NCI-H526 treated with DMSO at 0.1 percent for 48 hours (cell line): Measurements from ENCODE around the gene SOX12.
A peak's percentile ranks its signal among the peaks of the same experiment; 100 is the strongest.

Experiments used
- DNase-seq: peaks from one replicate; lab custom pipeline; 2025; lab: John Stamatoyannopoulos, UW

Gene SOX12

GRCh38 chr20:301886-302848 lies 23.2 kb upstream of the SOX12 start:
- no peak for DNase-seq

GRCh38 chr20:305745-306144 lies 19.6 kb upstream of the SOX12 start:
- DNase-seq, result no peak

- no peak for DNase-seq
Observed at GRCh38 chr20:308427-309038, 16.8 kb upstream of the SOX12 start.

GRCh38 chr20:309306-309840 lies 16.0 kb upstream of the SOX12 start:
- DNase-seq, result no peak

GRCh38 chr20:309841-310644 lies 15.3 kb upstream of the SOX12 start:
- peak; percentile 90 for DNase-seq

- no peak for DNase-seq
Observed at GRCh38 chr20:310645-311044, 14.7 kb upstream of the SOX12 start.

- DNase-seq, result no peak
Observed at GRCh38 chr20:311609-312008, 13.7 kb upstream of the SOX12 start.

GRCh38 chr20:312067-312466 lies 13.3 kb upstream of the SOX12 start:
- no peak for DNase-seq

GRCh38 chr20:312866-313265 lies 12.5 kb upstream of the SOX12 start:
- DNase-seq, result no peak

GRCh38 chr20:313402-313801 lies 11.9 kb upstream of the SOX12 start:
- no peak for DNase-seq

GRCh38 chr20:313948-314347 lies 11.4 kb upstream of the SOX12 start:
- no peak for DNase-seq

GRCh38 chr20:316316-317068 lies 8.9 kb upstream of the SOX12 start:
- no peak for DNase-seq

GRCh38 chr20:324177-325044 lies 941 bp upstream of the SOX12 start:
- DNase-seq, result peak; percentile 90

GRCh38 chr20:325889-326644 lies 715 bp downstream of the SOX12 start:
- peak; percentile 57 for DNase-seq

- DNase-seq, result peak; percentile 52
Observed at GRCh38 chr20:326645-327185, 1.4 kb downstream of the SOX12 start.

- peak; percentile 84 for DNase-seq
Observed at GRCh38 chr20:327186-328026, 2.1 kb downstream of the SOX12 start.

GRCh38 chr20:328027-328974 lies 2.9 kb downstream of the SOX12 start:
- no peak for DNase-seq
